HG03571 (cell line): ENCODE data around the gene GOLGA8N.

ENCODE experiments used
- ATAC-seq: cut with Tn5 transposase; IDR thresholded peaks from one replicate; pipeline ENCODE4 v1.9.1; 2021; ENCODE audit not compliant: unreplicated experiment

GOLGA8N gene

GRCh38 chr15:32649342-32649741 lies 56.1 kb downstream of the GOLGA8N start:
- no peak for ATAC-seq

- peak; percentile 83 for ATAC-seq
These were observed 58.1 kb downstream of the GOLGA8N start for GRCh38 chr15:32651229-32651837.

DNA sequence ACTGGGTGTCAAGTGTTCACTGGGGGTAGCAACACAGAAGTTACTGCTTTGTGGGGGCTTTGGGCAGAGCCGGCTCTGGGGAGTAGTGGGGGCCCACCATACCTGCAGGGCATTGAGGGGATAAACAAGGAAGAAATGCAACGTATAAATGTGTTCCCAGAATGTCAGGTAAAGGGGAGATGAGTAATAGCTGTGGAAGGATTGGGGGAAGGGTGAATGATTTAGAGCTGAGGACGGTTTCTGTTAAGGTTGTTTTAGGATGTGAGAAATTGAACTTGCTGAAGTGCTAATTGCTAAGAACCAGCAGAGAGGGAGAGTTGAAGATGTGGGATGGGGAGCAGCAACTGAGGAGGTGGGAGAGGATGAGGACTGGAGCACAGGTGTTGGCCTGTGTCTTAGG lies 58.9 kb downstream of the GOLGA8N start:
- ATAC-seq, result no peak

GRCh38 chr15:32656091-32656490 lies 62.8 kb downstream of the GOLGA8N start:
- no peak for ATAC-seq

DNA sequence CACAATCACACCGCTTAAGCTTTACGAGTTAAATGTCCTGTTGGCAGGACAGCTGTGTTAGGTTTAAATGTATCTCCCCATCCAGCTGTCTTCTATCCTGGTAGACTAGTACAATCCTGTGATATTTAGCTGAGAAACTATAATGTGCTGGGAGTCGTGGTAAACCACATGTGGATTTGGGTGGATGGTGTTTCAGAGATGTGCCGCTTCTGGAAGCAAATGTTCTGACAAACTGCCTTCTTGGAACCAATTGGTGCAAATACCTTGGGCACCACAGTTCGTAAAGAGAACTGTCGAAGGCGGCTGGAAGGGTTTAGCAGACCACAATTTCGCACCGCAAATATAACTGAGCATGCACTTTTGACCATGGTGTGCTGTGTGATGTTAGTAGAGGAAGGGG lies 63.2 kb downstream of the GOLGA8N start:
- no peak for ATAC-seq
